CD4-positive, alpha-beta T cell treated with Interleukin-6 at 100 ng/mL for 8 hours (primary cell): ENCODE data around the gene C6orf62.
"Not testable (repeated sequence)": the region's sequence is repeated elsewhere in the genome, so short reads cannot be mapped to it uniquely, and the experiment has no call there.

ENCODE experiments used
- DNase-seq: peaks from one replicate; pipeline ENCODE4 v3.0.0-alpha.2; 2020; ENCODE audit warnings: mixed read lengths, low spot score

C6orf62 gene

DNA sequence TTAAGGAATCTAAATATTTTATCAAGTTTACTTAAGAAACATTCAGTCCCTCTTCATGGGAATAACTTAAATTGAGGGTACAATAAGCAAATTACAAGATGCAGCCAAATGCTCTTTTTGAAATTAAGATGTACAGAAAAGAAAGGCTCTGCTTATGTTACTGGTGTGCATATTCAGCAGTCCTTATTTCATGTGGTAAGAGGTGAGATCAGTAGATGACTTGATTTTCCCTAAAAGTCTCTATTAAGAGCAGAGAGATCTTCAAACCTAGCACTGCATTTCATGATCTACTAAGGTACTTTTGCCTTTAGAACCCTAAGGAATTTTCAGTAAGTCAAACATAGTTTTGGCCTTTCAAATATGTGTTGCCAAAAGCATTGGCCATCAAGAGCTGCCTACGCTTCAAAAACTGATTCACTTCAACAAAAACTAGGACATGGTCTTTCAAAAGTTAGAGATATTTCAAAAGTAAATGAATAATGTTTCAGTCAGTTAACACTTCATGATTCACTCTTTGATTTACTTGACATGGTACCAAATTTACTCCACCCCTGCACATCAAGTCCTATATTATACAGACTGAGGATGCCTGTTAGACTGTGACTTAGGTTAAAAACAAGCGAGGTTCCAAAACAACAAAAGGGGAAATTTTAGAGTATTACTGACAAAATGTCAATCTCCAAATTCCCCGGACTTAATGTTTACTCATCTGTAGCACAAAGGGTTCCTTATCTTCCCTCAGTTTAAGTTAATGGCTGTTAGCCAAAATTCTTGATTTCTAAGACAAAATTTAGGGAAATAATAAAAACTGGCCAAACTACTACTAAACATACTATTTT is 19.2 kb downstream of the C6orf62 start:
- no peak for DNase-seq

DNA sequence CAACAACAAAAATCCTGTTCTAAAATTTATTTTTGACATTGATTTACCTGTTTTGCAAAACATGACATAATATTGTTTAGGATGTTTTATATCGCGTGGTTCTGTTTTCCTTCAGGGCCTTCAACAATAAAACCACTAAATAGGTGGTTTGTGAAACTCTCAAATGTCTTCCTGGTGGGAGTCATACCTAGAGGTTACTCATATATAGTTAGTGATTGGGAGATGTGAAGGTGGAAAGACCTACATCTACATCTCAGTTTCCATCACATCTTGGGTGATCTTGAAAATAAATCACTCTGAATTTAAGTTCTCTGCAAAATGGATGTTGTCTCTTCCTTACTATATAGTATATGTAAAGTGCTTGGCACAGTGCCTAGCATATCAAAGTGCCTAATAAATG is 22.9 kb downstream of the C6orf62 start:
- DNase-seq, result no peak

DNA sequence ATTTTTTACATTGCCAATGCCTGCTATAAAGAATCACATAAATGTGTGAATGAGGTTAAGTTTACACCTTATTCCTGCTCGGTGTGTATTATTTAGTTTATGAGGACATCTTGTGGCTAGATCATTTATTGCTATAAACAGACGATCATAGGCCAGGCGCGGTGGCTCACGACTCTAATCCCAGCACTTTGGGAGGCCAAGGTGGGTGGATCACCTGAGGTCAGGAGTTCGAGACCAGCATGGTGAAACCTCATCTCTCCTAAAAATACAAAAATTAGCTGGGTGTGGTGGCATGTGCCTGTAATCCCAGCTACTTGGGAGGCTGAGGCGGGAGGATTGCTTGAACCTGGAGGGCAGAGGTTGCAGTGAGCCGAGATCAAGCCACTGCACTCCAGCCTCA is 23.3 kb downstream of the C6orf62 start:
- peak; percentile 36 for DNase-seq

DNA sequence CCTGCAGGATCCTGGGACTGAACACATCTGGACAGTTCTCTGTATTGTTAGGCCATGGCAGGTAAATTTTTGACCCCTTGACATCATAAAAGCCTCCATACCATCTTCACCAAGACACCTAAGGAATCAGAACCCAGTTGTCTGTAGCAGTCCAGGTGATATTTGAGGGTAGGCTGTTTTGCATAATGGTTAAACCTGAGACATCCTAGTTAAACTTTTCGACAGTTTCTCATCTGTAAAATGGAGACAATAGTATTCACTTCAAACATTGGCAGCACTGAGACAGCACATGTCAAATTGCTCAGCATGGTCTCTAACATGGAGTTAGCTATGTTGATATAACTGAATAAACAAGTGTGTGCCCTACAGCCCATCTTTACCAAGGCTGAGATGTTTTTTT is 24.8 kb downstream of the C6orf62 start:
- no peak for DNase-seq

DNA sequence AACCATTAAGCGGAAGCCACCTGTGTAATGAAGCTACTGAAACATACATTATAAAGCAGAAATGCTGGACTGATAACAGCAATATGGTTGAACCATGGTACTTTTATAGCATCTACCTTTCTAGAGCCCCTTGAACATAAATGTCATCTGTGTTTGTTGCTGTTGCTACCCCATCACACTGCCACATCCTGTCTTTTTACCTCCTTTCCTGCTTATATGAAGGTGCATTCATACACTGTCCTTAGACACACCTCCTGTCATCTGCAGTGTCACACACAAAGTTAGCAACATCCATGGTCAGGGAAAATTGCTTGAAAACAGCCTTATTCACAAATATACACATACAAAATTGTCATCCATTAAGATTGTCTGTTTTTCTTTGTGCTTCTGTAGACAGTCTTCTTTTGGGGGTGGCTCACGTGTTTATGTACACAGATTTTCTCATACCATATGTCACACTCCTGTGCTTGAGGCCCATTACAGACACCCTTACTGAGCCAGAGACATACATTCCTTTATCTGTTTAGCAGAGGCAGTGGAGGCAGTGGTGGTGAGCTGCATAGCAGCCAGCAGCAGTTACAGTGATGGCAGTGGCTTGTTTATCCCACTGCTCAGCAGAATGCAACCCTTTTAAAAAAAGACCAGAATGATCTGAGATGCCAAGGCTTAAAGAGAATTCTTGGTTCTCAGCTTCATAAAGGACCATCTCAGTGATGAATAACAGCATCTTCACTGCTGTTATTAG is 25.9 kb downstream of the C6orf62 start:
- DNase-seq, result no peak

DNA sequence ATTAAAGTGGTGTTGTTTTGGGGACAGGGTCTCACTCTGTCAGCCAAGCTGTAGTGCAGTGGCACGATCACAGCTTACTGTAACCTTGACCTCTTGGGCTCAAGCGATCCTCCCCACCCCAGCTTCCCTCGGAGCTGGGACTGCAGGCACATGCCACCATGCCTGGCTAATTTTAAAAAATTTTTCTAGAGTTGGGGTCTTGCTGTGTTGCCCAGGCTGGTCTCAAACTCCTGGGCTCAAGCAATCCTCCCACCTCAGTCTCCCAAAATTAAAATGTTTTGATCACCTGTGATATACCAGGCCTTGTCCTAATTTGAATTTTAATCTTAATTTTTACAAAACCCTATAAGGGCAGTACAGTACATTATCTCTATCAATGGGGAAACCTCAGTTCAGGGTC is 26.5 kb downstream of the C6orf62 start:
- DNase-seq, result no peak

DNA sequence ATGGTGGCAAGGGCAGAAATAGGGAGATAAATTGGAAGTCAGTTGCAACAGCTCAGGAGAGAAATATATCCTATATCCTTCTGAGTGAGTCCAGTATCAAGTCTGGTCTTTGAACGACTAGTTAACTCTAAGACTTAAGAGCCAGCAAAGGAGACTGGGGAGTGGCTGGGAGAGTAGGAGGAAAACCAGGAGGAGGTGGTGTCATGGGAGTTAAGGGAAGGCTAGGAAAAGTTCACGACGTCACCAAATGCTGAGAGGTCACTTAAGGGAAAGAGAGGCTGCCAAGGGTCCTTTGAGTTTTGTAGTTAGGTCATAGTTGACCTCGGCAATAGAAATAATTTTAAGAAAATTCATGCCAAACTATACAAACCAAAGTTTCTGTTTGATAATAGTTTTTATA is 27.0 kb downstream of the C6orf62 start:
- DNase-seq, result no peak

DNA sequence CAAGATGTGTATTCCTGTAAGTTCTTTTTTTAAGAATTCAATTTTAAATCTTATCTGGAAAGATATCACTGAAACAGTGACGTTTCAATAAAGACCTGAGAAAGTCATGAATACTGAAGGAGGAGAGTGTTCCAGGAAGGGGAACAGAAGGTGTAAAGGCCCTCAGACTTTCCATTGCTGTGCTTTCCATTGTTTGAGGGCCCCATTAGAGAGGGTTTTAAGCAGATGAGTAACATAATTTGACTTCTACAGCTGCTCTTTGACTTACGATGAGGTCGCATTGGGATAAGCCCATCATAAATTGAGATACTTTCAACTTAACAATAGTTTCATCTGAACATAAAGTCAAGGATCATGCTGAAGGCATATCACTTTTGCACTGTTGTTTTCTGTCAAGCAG is 27.4 kb downstream of the C6orf62 start:
- no peak for DNase-seq

DNA sequence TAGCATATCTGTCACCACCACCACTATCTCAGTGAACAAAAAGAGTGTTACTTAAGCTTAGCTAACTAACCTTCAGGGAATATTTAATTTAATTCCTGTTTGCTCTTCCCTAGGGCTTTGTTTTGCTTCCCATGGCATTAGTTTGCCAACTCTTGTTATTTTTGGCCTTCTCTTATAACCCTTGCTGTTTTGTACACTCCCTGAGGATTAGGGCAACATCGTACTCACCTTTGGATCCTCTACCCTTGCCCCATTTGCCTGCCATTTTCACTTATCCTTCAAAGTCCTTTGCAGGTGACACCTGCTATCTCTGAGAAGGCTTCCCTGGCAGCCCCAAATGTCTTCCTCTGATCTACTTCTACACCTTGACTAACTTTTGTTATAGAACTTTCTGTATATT is 28.4 kb downstream of the C6orf62 start:
- DNase-seq, result no peak

DNA sequence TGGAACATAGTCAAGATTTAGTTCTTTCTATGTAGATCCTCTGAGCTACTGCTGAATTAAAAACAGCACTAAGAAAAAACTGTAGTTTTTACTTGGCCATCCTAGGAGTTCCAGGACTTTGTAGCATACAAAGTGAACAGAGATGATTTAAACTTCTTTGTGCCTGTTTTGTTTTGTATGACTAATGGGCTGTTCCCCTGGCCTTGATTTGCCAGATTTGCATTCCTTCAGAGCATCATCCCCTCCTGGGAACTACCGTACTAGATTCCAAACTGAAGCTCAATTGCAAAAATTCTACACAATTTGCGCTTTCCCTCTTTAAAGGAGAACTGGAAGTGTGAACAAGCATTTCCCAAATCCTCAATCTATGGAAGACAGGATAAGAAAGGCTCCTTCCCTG is 29.0 kb downstream of the C6orf62 start:
- DNase-seq, result no peak

DNA sequence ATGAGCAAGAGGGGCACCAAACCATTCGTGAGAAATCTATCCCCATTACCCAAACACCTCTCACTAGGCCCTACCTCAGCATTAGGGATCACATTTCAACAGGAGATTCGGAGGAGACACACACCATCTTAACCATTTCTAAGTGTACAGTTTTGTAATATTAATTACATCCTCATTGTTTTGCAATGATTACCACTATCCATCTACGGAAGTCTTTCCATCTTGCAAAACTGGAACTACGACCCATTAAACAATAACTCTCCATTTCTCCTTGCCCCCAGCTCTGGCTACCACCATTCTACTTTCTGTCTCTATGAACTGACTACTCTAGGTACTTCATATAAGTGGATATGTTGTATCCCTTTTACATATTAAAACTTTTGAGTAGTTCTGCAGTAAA is 32.0 kb downstream of the C6orf62 start:
- DNase-seq, result no peak

DNA sequence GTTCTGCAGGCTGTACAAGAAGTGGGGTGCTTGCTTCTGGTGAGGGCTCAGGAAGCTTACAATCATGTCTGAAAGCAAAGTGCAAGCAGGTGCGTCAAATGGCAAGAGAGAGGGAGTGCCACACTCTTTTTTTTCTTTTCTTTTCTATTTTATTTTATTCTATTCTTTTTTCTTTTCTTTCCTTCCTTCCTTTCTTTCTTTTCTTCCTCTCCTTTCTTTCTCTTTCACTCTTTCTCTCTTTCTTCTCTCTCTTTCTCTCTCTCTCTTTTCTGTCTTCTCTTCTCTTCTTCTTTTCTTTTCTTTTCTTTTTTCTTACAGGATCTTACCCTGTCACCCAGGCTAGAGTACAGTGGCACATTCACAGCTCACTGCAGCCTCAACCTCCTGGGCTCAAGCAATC is 32.5 kb downstream of the C6orf62 start:
- no peak for DNase-seq

DNA sequence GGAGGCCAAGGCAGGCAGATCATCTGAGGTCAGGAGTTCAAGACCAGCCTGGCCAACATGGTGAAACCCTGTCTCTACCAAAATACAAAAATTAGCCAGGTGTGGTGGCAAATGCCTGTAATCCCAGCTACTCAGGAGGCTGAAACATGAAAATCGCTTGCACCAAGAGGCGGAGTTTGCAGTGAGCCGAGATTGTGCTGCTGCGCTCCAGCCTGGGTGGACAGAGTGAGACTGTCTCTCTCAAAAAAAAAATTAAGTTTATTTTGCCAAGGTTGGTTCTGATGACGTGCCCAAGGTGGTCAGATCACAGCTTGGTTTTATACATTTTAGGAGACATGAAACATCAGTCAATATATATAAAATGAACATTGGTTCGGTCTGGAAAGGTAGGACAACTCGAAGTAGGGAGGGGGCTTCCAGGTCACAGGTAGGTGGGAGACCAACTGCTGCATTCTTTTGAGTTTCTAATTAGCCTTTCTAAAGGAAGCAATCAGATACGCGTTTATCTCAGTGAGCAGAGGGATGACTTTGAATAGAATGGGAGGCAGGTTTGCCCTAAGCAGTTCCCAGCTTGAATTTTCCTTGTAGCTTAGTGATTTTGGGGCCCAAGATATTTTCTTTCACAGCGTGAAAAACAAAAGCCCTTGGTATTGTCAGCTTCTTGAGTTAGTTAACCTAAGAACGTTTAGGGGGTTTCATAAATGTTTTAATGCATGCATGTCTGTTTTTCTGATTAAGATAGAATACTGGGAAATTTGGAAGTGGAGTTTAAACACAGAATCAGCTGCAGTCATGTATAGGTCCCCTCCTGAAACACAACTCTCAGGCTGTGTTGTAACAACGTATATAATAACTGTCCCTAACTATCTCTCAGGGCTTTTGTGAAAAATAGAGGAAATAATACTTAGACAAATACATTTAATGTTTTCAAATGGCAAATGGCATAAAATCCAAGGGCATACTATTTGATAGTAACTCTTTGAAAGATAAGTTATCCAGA is 35.4 kb downstream of the C6orf62 start:
- DNase-seq, result no peak

DNA sequence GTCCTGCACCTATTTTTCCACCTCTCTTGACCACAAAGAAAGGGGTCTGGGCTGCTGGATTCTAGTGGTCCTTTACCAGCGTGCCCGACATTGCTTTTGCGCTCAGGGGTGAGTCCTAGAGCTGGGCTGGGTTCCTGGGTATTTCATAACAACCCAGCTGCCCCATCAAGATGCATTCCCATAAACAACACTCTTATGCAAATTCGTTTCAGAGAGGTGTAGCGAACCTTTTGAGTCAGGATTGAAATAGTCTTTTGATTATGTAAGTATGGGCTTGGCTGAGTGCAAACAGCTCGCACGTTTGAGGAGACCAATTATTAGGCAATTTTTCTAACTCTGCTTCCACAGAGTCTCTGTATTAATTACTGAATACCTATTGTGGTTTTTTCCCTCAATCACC is 38.4 kb downstream of the C6orf62 start:
- no peak for DNase-seq

DNA sequence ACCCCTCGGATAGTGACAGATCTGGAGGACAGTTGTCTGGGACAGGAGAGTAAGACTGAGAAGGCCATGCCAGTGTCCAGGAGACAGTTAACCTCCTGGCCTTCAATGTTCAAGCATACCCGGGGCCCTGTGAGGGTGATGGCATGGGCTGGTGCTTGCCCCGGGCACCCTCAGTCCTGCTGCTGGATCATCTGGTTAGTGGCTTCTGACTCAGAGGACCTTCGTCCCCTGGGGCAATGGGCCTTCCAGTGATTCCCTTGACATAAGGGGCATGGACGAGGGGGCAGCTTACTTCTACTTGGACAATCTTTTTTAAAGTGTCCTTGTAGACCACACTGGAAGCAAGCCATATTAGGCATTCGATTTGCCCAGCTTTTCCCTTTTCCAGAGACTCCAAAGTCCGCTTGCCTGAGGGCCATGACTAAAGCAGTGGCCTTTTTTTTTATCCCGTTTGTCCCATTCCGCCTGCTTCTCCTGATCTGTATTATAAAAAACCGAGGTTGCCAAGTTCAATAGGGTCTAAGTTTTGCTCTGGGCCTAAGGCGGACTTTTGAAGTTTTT is 40.1 kb downstream of the C6orf62 start:
- DNase-seq, result not testable (repeated sequence)

DNA sequence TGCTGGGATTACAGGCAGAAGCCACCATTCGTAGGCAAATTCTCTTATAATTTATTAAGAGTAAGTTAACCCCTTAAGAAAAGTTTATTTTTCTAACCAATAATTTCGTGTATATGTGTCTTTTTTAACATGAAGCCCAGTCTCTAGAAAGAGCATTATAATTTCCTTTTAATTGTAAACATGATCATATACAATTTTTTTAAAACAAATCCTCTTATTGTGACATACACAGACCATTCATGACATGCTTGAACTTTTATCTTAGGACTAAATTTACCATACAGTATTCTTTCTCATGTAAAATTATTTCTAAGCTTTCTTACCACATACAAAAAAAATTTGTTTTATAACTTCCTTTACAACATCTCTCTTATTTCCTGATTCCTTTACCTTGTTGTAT is 45.3 kb downstream of the C6orf62 start:
- no peak for DNase-seq

DNA sequence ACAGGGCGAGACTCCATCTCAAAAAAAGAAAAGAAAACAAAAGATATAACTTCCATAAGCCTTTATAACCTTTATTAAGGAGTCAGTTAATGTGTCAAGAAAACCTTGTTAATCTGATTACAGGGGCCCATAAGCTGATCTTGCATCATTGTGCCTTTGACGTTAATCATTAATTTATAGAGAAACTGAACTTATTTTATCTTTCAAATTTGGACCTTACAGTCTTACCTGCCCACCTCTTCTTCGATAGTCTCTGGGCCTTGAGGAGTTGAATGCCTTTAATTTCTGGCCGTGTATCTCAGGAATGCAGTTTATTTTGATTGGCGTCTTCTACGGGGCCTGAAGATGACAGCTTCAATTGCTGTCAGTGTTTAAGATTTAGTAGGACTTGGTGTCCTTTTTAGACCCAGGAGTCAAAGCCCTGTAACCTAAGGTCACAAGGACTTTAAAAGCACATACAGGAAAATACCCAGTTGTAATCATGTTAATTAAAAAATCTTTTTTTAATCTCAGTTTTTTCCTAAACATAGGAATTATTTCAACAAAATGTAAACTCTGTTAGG is 46.3 kb downstream of the C6orf62 start:
- DNase-seq, result no peak

DNA sequence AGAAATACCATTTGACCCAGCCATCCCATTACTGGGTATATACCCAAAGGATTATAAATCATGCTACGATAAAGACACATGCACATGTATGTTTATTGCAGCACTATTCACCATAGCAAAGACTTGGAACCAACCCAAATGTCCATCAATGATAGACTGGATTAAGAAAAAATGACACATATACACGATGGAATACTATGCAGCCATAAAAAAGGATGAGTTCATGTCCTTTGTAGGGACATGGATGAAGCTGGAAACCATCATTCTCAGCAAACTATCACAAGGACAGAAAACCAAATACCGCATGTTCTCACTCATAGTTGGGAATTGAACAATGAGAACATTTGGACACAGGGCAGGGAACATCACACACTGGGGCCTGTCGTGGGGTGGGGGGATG is 47.9 kb downstream of the C6orf62 start:
- not testable (repeated sequence) for DNase-seq

DNA sequence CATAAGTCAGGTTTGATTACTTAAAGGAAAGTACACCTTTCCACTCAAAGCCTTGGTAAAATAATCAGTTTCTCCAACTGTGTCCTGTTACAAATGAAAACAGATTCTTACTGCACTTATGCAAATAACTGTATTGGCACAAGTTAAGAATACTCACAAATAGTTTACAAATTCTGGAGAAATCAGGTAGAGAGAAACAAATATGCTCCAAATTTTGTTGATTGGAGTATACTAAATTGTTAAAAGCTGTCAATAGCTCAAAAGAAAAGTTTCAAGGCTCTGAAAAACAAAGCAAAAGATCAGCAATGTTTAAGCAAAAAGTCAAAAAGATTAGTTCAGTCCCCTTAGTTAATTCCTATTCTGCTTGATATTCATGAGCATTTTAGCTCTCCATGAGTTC is 48.5 kb downstream of the C6orf62 start:
- DNase-seq, result not testable (repeated sequence)

DNA sequence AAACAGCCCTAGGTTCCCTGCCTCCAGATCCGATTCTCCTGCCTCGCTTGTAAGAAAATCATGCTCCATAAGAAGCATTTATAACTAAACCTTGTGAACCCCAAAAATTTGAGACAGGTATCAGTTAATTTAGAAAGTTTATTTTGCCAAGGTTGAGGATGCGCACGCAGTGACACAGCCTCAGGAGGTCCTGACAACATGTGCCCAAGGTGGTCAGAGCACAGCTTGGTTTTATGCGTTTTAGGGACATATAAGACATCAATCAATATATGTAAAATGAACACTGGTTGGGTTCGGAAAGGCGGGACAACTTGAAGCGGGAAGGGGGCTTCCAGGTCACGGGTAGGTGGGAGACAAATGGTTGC is 50.0 kb downstream of the C6orf62 start:
- DNase-seq, result no peak
